IMR-90 (cell line): ENCODE measurements around the gene ZNF362. TPM values are rescaled to one million over a fixed set of nuclear protein-coding genes. Genes with fewer than 3 reads are reported as not detected.

Source experiments
- ATAC-seq: fragments of 200-7000 bp; cut with Tn5 transposase; 2 replicates; pipeline ENCODE4 v1.9.1; 2020; ENCODE audit warnings: low read depth, mild to moderate bottlenecking, moderate library complexity
- BruUV-seq: library from RNA; stranded (reverse); fragments of 400-500 nt; replicated peaks from 2 replicates; lab custom pipeline; 2021; lab: Mats Ljungman, UMichigan
- CTCF ChIA-PET: fragments of 300-600 bp; formaldehyde crosslinking; extraction: SDS; loops from one replicate; lab custom pipeline; 2021; ENCODE audit warnings: antibody characterized with exemption; lab: Yijun Ruan, JAX
- POLR2A ChIA-PET: fragments of 300-600 bp; sonication (Branson Sonifier 250); formaldehyde crosslinking; loops from one replicate; lab custom pipeline; 2022; ENCODE audit warnings: antibody characterized with exemption; ENCODE audit not compliant: unreplicated experiment; lab: Charles Lee
- DNase-seq: peaks from one replicate; pipeline ENCODE4 v3.0.0; 2013
- H2AFZ ChIP-seq: replicated peaks from 2 replicates; pipeline ENCODE3; 2013; ENCODE audit warnings: low read length, mild to moderate bottlenecking; ENCODE audit not compliant: poor library complexity
- H2AK5ac ChIP-seq: 2 replicates; pipeline ENCODE4 v1.6.1; 2013; ENCODE audit warnings: low read depth, low read length, inconsistent platforms
- H2AK9ac ChIP-seq: replicated peaks from 2 replicates; pipeline ENCODE3; 2013; ENCODE audit warnings: mild to moderate bottlenecking, low read depth, low read length, moderate library complexity; ENCODE audit not compliant: poor library complexity
- H2BK120ac ChIP-seq: 2 replicates; pipeline ENCODE4 v1.6.1; 2013; ENCODE audit warnings: low read depth, low read length, inconsistent platforms
- H2BK15ac ChIP-seq: 3 replicates; pipeline ENCODE4 v1.6.1; 2013; ENCODE audit warnings: low read depth, low read length, inconsistent platforms
- H2BK20ac ChIP-seq: 2 replicates; pipeline ENCODE4 v1.6.1; 2013; ENCODE audit warnings: low read depth, mild to moderate bottlenecking, inconsistent platforms, low read length, moderate library complexity
- H2BK5ac ChIP-seq: 2 replicates; pipeline ENCODE4 v1.6.1; 2013; ENCODE audit warnings: mild to moderate bottlenecking, low read depth, low read length, inconsistent platforms; ENCODE audit not compliant: poor library complexity, severe bottlenecking
- H3K14ac ChIP-seq: replicated peaks from 2 replicates; pipeline ENCODE4 v1.6.1; 2013; ENCODE audit warnings: low read depth, low read length, inconsistent platforms
- H3K18ac ChIP-seq: 2 replicates; pipeline ENCODE4 v1.6.1; 2013; ENCODE audit warnings: low read depth, low read length, control low read depth
- H3K23ac ChIP-seq: 2 replicates; pipeline ENCODE4 v1.6.1; 2013; ENCODE audit warnings: low read depth, low read length, inconsistent platforms
- H3K27ac ChIP-seq: 2 replicates; pipeline ENCODE4 v1.5.1; 2013; ENCODE audit warnings: mild to moderate bottlenecking, control low read depth, low read length; ENCODE audit not compliant: insufficient read depth
- H3K27me3 ChIP-seq: 2 replicates; pipeline ENCODE4 v1.6.1; 2013; ENCODE audit warnings: low read length; ENCODE audit not compliant: control insufficient read depth, insufficient read depth
- H3K36me3 ChIP-seq: 2 replicates; pipeline ENCODE4 v1.6.1; 2013; ENCODE audit warnings: low read length, mixed read lengths; ENCODE audit not compliant: control insufficient read depth, insufficient read depth
- H3K4ac ChIP-seq: 2 replicates; pipeline ENCODE4 v1.6.1; 2013; ENCODE audit warnings: low read depth, low read length, inconsistent platforms
- H3K4me1 ChIP-seq: 2 replicates; pipeline ENCODE4 v1.6.1; 2013; ENCODE audit warnings: low read length, mixed read lengths; ENCODE audit not compliant: control insufficient read depth, insufficient read depth
- H3K4me2 ChIP-seq: 2 replicates; pipeline ENCODE4 v1.6.1; 2013; ENCODE audit warnings: low read depth, mild to moderate bottlenecking, control low read depth, low read length, moderate library complexity
- H3K4me3 ChIP-seq: 2 replicates; pipeline ENCODE4 v1.5.1; 2013; ENCODE audit warnings: low read depth, mild to moderate bottlenecking, control low read depth, low read length, moderate library complexity; ENCODE audit not compliant: insufficient read depth
- H3K56ac ChIP-seq: 2 replicates; pipeline ENCODE4 v1.6.1; 2013; ENCODE audit warnings: low read length, inconsistent platforms; ENCODE audit not compliant: insufficient read depth; ENCODE audit errors: extremely low read depth
- H3K79me1 ChIP-seq, 2 experiments: 2 replicates each; pipeline ENCODE4 v1.6.1; 2013; ENCODE audit warnings: low read length in 2 of 2, inconsistent platforms in 1 of 2, low read depth in 1 of 2
- H3K9ac ChIP-seq: 2 replicates; pipeline ENCODE4 v1.6.1; 2013; ENCODE audit warnings: low read depth, low read length, control low read depth
- H3K9me1 ChIP-seq: 2 replicates; pipeline ENCODE4 v1.6.1; 2013; ENCODE audit warnings: low read length, inconsistent platforms; ENCODE audit not compliant: insufficient read depth
- H3K9me3 ChIP-seq: 2 replicates; pipeline ENCODE4 v1.6.1; 2013; ENCODE audit warnings: low read length; ENCODE audit not compliant: control insufficient read depth, insufficient read depth
- H4K20me1 ChIP-seq: 2 replicates; pipeline ENCODE4 v1.6.1; 2013; ENCODE audit warnings: low read length, inconsistent platforms; ENCODE audit not compliant: insufficient read depth
- H4K5ac ChIP-seq: 2 replicates; pipeline ENCODE4 v1.6.1; 2013; ENCODE audit warnings: mild to moderate bottlenecking, low read depth, low read length, control low read depth
- H4K8ac ChIP-seq, 2 experiments: 2 replicates each; pipeline ENCODE4 v1.6.1; 2013; ENCODE audit warnings: low read depth in 2 of 2, low read length in 2 of 2, control low read depth in 1 of 2, inconsistent platforms in 1 of 2
- H4K91ac ChIP-seq: 2 replicates; pipeline ENCODE4 v1.6.1; 2013; ENCODE audit warnings: low read depth, low read length, inconsistent platforms; ENCODE audit not compliant: insufficient read depth
- BHLHE40 ChIP-seq: fragments of 150-350 bp; IDR thresholded peaks from 2 replicates; pipeline ENCODE4 v1.6.1; 2016; ENCODE audit warnings: mild to moderate bottlenecking, low read depth, low read length
- CEBPB ChIP-seq: IDR thresholded peaks from 2 replicates; pipeline ENCODE4 v1.6.1; 2012; ENCODE audit warnings: low read depth, low read length, improper control_type of control experiment
- CHD1 ChIP-seq: IDR thresholded peaks from 2 replicates; pipeline ENCODE4 v1.6.1; 2012; ENCODE audit warnings: low read depth, low read length, improper control_type of control experiment
- CTCF ChIP-seq: conservative IDR thresholded peaks from 2 replicates; pipeline ENCODE4 v1.5.1; 2012; ENCODE audit warnings: mild to moderate bottlenecking, low read depth, low read length, improper control_type of control experiment
- ELK1 ChIP-seq: fragments of 150-350 bp; IDR thresholded peaks from 2 replicates; pipeline ENCODE4 v1.6.1; 2016; ENCODE audit warnings: low read depth, mild to moderate bottlenecking, low read length, moderate library complexity, borderline replicate concordance
- FOS ChIP-seq: fragments of 150-350 bp; IDR thresholded peaks from 2 replicates; pipeline ENCODE4 v1.6.1; 2016; ENCODE audit warnings: low read depth, low read length
- MAFK ChIP-seq: IDR thresholded peaks from 2 replicates; pipeline ENCODE4 v1.6.1; 2012; ENCODE audit warnings: low read depth, low read length, improper control_type of control experiment
- MAZ ChIP-seq: IDR thresholded peaks from 2 replicates; pipeline ENCODE4 v1.6.1; 2012; ENCODE audit warnings: low read depth, mild to moderate bottlenecking, low read length, improper control_type of control experiment, moderate library complexity, borderline replicate concordance
- MXI1 ChIP-seq: IDR thresholded peaks from 2 replicates; pipeline ENCODE4 v1.6.1; 2012; ENCODE audit warnings: low read depth, mild to moderate bottlenecking, low read length, moderate library complexity, borderline replicate concordance
- NFE2L2 ChIP-seq: fragments of 150-350 bp; IDR thresholded peaks from 2 replicates; pipeline ENCODE4 v1.6.1; 2016; ENCODE audit warnings: low read depth, mild to moderate bottlenecking, low read length
- POLR2A ChIP-seq: IDR thresholded peaks from 2 replicates; pipeline ENCODE4 v1.6.1; 2012; ENCODE audit warnings: mild to moderate bottlenecking, low read depth, low read length
- RAD21 ChIP-seq: IDR thresholded peaks from 2 replicates; pipeline ENCODE4 v1.6.1; 2012; ENCODE audit warnings: low read length, improper control_type of control experiment
- RCOR1 ChIP-seq: IDR thresholded peaks from 2 replicates; pipeline ENCODE4 v1.6.1; 2012; ENCODE audit warnings: mild to moderate bottlenecking, low read length, improper control_type of control experiment; ENCODE audit not compliant: insufficient replicate concordance
- RFX5 ChIP-seq: IDR thresholded peaks from 2 replicates; pipeline ENCODE4 v1.8.0; 2012; ENCODE audit warnings: low read depth, mild to moderate bottlenecking, low read length, moderate library complexity
- SMC3 ChIP-seq: fragments of 150-350 bp; IDR thresholded peaks from 2 replicates; pipeline ENCODE4 v1.6.1; 2016; ENCODE audit warnings: low read depth, mild to moderate bottlenecking, antibody characterized with exemption, low read length, moderate library complexity
- USF2 ChIP-seq: fragments of 150-350 bp; IDR thresholded peaks from 2 replicates; pipeline ENCODE4 v1.6.1; 2017; ENCODE audit warnings: mild to moderate bottlenecking, antibody characterized with exemption, low read length, low read depth
- WGBS, 2 experiments: methylation state at CpG; one replicate each; pipeline versions ENCODE4 v1.1.5 to v1.1.7; 2013; ENCODE audit warnings: missing lambda C conversion rate in 2 of 2; ENCODE audit not compliant: insufficient read length in 1 of 2; ENCODE audit errors: extremely low coverage in 2 of 2; 5-methylcytosine and 5-hydroxymethylcytosine counted together
- dilution Hi-C: fragments of 300-500 bp; cut with HindIII; formaldehyde crosslinking; loops from one replicate; pipeline ENCODE4 v1.14.3; 2018; ENCODE audit warnings: low sequenced_read_pairs; ENCODE audit not compliant: unreplicated experiment
- in situ Hi-C: fragments of 300-500 bp; cut with MboI; formaldehyde crosslinking; loops from 3 replicates; pipeline ENCODE4 v1.14.3; 2019; ENCODE audit warnings: low sequenced_read_pairs, inconsistent platforms, mixed read lengths
- intact Hi-C: fragments of 100-400 bp; cut with micrococcal nuclease; formaldehyde crosslinking; loops from 2 replicates; pipeline ENCODE4 v1.10.0; 2022
- polyA plus RNA-seq, 3 experiments: library from polyadenylated mRNA; depleted of rRNA; stranded (reverse); fragments of >200 nt; gene quantifications; 2 replicates each; pipeline ENCODE4 v1.2.3, GENCODE V29; 2012; ENCODE audit warnings: low replicate concordance in 1 of 3
- total RNA-seq: library from RNA; depleted of rRNA; stranded (reverse); fragments of >200 nt; gene quantifications from 2 replicates; pipeline ENCODE4 v1.2.3, GENCODE V29; 2012

The ZNF362 gene
- total and polyA plus RNA-seq, 2 of the 4 experiments (the other 2 are of a cell fraction), result 5.7 to 12.9 TPM

GRCh38 chr1:33237579-33237978, 18.7 kb upstream of the ZNF362 start:
- Histone ChIP-seq H3K36me3 (no peaks in the 10 kb centered on the region), H4K20me1 (no peaks in the 10 kb centered on the region), H3K56ac (no peak overlapping the region), H4K8ac (no peak overlapping the region), H2BK15ac (no peak overlapping the region), H3K27ac (no peak overlapping the region), H3K4ac (no peak overlapping the region), H2BK20ac (no peak overlapping the region), H3K4me3 (no peak overlapping the region), H3K18ac (no peak overlapping the region), H3K9me3 (no peaks in the 10 kb centered on the region), H2AFZ (no peak overlapping the region), H2BK5ac (no peak overlapping the region), H3K9me1 (peaks cover 8% of the 10 kb centered on the region; the same call in 1 of the 2 replicates), H3K14ac (no peak overlapping the region), H2AK9ac (no peak overlapping the region), H3K9ac (no peak overlapping the region), H4K5ac (no peak overlapping the region), H3K27me3 (peaks cover 11% of the 10 kb centered on the region), H2BK120ac (no peak overlapping the region), H3K23ac (no peak overlapping the region), H3K4me1 (peaks cover 3% of the 10 kb centered on the region), H4K91ac (no peak overlapping the region), H2AK5ac (no peak overlapping the region), H3K4me2 (no peak overlapping the region), H3K79me1 (no peaks in the 10 kb centered on the region)
- intact Hi-C loops (no loop called here), dilution Hi-C loops (no loop called here), in situ Hi-C loops (no loop called here)
- ATAC-seq (no peak), DNase-seq (no peak)
- TF ChIP-seq CHD1 (no peak), RCOR1 (no peak), ELK1 (no peak), MXI1 (no peak), SMC3 (no peak), RFX5 (no peak), MAZ (no peak), RAD21 (no peak), CTCF (no peak), USF2 (no peak), BHLHE40 (no peak), MAFK (no peak), FOS (no peak), CEBPB (no peak), NFE2L2 (no peak), POLR2A (no peak)
- CTCF ChIA-PET, result no interaction called here
- no TSS peak for BruUV-seq
- no CpG with 5 or more reads among the region's 6 CpGs for WGBS, 2 experiments
- POLR2A ChIA-PET, result no interaction called here
